Stimulated activated CD4-positive, alpha-beta T cell treated with anti-CD3 and anti-CD28 coated beads, Interleukin-12 subunit alpha, Interleukin-12 subunit beta, amount 100 ng/mL, for 48 hours (primary cell): ENCODE measurements around the gene SLC38A1.

ENCODE experiments used
- DNase-seq, 3 donors: peaks; one replicate each; pipeline ENCODE4 v3.0.0-alpha.2; 2020; ENCODE audit warnings: low read depth in 2 of 3, low spot score in 1 of 3

SLC38A1 gene

DNA sequence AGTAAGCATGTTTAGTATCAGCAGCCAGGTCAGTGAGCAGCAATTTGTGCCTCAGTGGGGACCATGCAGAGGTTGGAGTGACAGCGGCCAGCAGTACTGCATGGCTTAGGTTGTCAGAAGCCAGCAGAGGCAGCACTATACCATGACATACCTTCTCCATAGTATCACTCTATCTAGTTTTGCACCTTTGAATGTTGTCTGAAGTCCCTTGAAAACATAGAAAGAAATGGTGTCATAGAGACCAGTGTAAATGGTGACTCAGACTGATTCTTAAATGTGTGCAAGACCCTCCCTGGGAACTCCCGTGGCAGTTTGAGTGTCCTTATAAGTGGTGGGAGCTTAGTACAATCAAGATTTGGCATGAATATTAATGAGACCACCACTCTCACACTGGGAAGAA is 124.4 kb downstream of the SLC38A1 start:
- no peak for DNase-seq

- DNase-seq = no peak
Measured at GRCh38 chr12:46136249-46136648, 132.6 kb downstream of the SLC38A1 start.

DNA sequence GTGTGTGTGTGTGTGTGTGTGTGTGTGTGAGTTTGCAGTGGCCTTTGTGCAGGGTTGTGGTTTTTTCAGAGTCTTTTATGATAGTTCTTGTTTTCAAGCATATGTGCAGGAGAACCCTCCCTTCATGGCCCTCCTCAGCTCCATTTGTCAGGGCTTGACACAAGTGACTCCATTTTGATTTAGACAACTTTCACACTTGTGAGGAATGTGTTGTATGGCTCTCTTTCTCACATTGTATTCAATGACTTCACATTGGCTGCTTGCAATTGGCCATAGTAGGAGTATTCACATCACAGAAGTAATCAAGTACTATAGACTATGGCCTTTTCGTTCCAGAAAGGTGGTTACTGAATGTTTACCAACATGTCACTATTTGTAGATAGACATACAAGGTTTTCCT is 133.1 kb downstream of the SLC38A1 start:
- DNase-seq = no peak

- DNase-seq = no peak
Measured at GRCh38 chr12:46134852-46135251, 134.0 kb downstream of the SLC38A1 start.

DNA sequence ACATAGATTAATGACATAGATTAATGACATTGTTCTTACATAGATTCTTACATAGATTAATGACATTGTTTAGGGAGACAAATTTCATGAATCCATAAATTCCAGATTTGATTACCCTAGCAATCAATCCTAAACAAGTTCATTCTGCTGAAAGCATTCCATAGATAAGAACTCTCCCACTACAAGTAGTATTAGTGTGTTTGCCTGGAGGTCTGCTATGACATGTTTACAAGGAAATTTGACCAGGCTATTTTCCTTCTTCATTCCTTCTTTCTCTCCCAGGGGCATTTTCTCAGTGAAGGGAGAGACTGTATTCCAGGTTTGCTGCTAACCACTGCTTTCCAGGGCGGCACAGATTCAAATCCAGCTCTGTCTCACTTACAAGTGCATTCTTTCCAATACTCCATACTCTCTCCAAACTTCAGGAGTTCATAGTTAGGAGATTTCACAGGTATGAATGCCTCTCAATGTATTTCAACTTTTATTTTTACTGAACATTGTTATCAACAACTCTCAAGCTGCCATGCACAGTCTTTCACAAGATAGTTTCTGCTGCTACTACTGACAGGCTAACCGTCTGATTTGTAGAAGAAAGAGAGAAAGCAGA is 134.5 kb downstream of the SLC38A1 start:
- DNase-seq = no peak

DNA sequence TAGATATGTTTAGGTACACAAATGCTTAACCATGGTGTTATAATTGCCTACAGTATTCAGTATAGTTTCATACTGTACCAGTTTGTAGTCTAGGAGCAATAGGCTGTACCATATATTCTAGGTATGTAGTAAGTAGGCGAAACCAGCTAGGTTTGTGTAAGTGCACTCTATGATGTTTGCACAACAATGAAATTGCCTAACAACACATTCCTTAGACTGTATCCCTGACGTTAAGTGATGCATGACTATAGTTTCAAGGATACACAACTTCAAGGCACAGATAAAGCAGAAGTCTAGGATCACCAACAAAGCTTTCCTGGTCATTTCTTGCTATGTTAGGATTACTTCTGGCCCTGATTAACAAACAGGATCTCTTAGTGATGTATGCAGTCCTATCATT is 135.1 kb downstream of the SLC38A1 start:
- no peak for DNase-seq
